ENCODE results near the gene GRIK5.

DNA sequence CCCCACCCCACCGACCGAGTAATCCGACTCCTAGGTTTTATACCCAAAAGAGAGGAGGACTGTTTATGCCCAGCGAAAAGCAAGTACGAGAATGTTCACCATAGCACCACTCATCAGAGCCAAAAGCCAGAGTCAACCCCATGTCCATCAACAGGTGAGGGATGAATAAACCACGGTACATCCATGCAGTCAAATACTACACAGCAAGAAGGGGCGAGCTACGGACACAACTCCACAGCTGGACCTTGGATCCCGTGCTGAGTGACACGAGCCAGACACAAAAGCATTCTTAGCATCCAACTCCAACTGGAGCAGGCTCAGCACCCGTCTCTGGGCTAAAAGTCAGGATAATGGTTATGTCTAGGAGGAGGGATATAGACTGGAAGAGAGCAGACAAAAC lies 98.6 kb downstream of the GRIK5 start:
- TF ChIP-seq POLR2A (IDR thresholded peaks at IDR 0.05): no peak
- TF ChIP-seq, protein P1, sequence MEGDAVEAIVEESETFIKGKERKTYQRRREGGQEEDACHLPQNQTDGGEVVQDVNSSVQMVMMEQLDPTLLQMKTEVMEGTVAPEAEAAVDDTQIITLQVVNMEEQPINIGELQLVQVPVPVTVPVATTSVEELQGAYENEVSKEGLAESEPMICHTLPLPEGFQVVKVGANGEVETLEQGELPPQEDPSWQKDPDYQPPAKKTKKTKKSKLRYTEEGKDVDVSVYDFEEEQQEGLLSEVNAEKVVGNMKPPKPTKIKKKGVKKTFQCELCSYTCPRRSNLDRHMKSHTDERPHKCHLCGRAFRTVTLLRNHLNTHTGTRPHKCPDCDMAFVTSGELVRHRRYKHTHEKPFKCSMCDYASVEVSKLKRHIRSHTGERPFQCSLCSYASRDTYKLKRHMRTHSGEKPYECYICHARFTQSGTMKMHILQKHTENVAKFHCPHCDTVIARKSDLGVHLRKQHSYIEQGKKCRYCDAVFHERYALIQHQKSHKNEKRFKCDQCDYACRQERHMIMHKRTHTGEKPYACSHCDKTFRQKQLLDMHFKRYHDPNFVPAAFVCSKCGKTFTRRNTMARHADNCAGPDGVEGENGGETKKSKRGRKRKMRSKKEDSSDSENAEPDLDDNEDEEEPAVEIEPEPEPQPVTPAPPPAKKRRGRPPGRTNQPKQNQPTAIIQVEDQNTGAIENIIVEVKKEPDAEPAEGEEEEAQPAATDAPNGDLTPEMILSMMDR (IDR thresholded peaks at IDR 0.05): no peak
